Activated gamma-delta T cell treated with Interleukin-2 at 50 U/mL for 16 hours (primary cell): ENCODE measurements around the gene FAM240A.
"Not testable (repeated sequence)": the region's sequence is repeated elsewhere in the genome, so short reads cannot be mapped to it uniquely, and the experiment has no call there.

Experiments
- DNase-seq: peaks from one replicate; pipeline ENCODE4 v3.0.0-alpha.2; 2020

The FAM240A gene

GRCh38 chr3:46587268-46587667 lies 25.1 kb upstream of the FAM240A start:
- DNase-seq, result not testable (repeated sequence)

- no peak for DNase-seq
Observed at GRCh38 chr3:46593274-46593862, 19.0 kb upstream of the FAM240A start.

- no peak for DNase-seq
Observed at GRCh38 chr3:46593979-46594378, 18.3 kb upstream of the FAM240A start.

GRCh38 chr3:46594723-46595122 lies 17.6 kb upstream of the FAM240A start:
- DNase-seq, result no peak

- no peak for DNase-seq
Observed at GRCh38 chr3:46595819-46596314, 16.5 kb upstream of the FAM240A start.

- DNase-seq, result no peak
Observed at GRCh38 chr3:46599590-46599989, 12.7 kb upstream of the FAM240A start.

GRCh38 chr3:46603446-46604046 lies 8.8 kb upstream of the FAM240A start:
- DNase-seq, result no peak

GRCh38 chr3:46604127-46604526 lies 8.2 kb upstream of the FAM240A start:
- no peak for DNase-seq

GRCh38 chr3:46607603-46608028 lies 4.7 kb upstream of the FAM240A start:
- no peak for DNase-seq

- no peak for DNase-seq
Observed at GRCh38 chr3:46609212-46609721, 3.1 kb upstream of the FAM240A start.

GRCh38 chr3:46609944-46610722 lies 2.2 kb upstream of the FAM240A start:
- DNase-seq, result no peak

- no peak for DNase-seq
Observed at GRCh38 chr3:46613313-46614005, 1.1 kb downstream of the FAM240A start.

GRCh38 chr3:46614431-46614830 lies 2.1 kb downstream of the FAM240A start:
- DNase-seq, result no peak

GRCh38 chr3:46615050-46615775 lies 2.9 kb downstream of the FAM240A start:
- DNase-seq, result no peak

GRCh38 chr3:46615976-46616375 lies 3.7 kb downstream of the FAM240A start:
- no peak for DNase-seq

GRCh38 chr3:46617941-46618340 lies 5.6 kb downstream of the FAM240A start:
- DNase-seq, result no peak

GRCh38 chr3:46619845-46620778 lies 7.8 kb downstream of the FAM240A start:
- DNase-seq, result no peak

- DNase-seq, result no peak
Observed at GRCh38 chr3:46624533-46624932, 12.2 kb downstream of the FAM240A start.

GRCh38 chr3:46624975-46625490 lies 12.7 kb downstream of the FAM240A start:
- no peak for DNase-seq

- DNase-seq, result no peak
Observed at GRCh38 chr3:46626039-46626438, 13.7 kb downstream of the FAM240A start.

- no peak for DNase-seq
Observed at GRCh38 chr3:46627078-46627477, 14.8 kb downstream of the FAM240A start.
